ENCODE data around the gene PBXIP1. TPM values are rescaled to one million over a fixed set of nuclear protein-coding genes. Genes with fewer than 3 reads are reported as not detected.

PBXIP1 gene
- total RNA-seq, 4 donors from 2014 or later: 66.6 to 117 (median 109) TPM

- peak in 1 of 2 donors; percentile 47 for TF ChIP-seq POLR2A (IDR thresholded peaks at IDR 0.05)
- TF ChIP-seq, protein P1, sequence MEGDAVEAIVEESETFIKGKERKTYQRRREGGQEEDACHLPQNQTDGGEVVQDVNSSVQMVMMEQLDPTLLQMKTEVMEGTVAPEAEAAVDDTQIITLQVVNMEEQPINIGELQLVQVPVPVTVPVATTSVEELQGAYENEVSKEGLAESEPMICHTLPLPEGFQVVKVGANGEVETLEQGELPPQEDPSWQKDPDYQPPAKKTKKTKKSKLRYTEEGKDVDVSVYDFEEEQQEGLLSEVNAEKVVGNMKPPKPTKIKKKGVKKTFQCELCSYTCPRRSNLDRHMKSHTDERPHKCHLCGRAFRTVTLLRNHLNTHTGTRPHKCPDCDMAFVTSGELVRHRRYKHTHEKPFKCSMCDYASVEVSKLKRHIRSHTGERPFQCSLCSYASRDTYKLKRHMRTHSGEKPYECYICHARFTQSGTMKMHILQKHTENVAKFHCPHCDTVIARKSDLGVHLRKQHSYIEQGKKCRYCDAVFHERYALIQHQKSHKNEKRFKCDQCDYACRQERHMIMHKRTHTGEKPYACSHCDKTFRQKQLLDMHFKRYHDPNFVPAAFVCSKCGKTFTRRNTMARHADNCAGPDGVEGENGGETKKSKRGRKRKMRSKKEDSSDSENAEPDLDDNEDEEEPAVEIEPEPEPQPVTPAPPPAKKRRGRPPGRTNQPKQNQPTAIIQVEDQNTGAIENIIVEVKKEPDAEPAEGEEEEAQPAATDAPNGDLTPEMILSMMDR (IDR thresholded peaks at IDR 0.05): no peak
- H3K9me3 ChIP-seq: no peaks in the 10 kb centered on the region
- peaks cover 0 to 19% (median 0%) of the 10 kb centered on the region in 3 donors for H3K36me3 ChIP-seq
- H3K4me1 ChIP-seq: peaks cover 0 to 45% (median 13%) of the 10 kb centered on the region in 4 donors
- H3K4me3 ChIP-seq: peak overlapping the region in 2 of 4 donors; percentile 70 to 79
- no peaks in the 10 kb centered on the region for H3K27me3 ChIP-seq
- H3K27ac ChIP-seq: peak overlapping the region; percentile 94 to 100 (median 99)
- peak in 2 of 3 donors; percentile 66 to 74 for DNase-seq
These were observed 16.8 kb upstream of the PBXIP1 start for GRCh38 chr1:154972517-154973343.

GRCh38 chr1:154972213-154972516, 16.3 kb upstream of the PBXIP1 start:
- Histone ChIP-seq H3K27ac (peak overlapping the region; percentile 94 to 100 (median 99)), H3K9me3 (no peaks in the 10 kb centered on the region), H3K36me3 (peaks cover 0 to 25% (median 0%) of the 10 kb centered on the region in 3 donors), H3K27me3 (no peaks in the 10 kb centered on the region), H3K4me1 (peaks cover 0 to 45% (median 13%) of the 10 kb centered on the region in 4 donors), H3K4me3 (peak overlapping the region in 2 of 4 donors; percentile 70 to 79)
- DNase-seq: no peak
- TF ChIP-seq, protein P1 (IDR thresholded peaks at IDR 0.05): no peak

- H3K27ac ChIP-seq: peak overlapping the region; percentile 63 to 100 (median 99)
- no peaks in the 10 kb centered on the region for H3K9me3 ChIP-seq
- H3K4me3 ChIP-seq: peak overlapping the region in 2 of 4 donors; percentile 43 to 70
- peaks cover 0 to 31% (median 0%) of the 10 kb centered on the region in 3 donors for H3K36me3 ChIP-seq
- H3K4me1 ChIP-seq: peaks cover 0 to 43% (median 13%) of the 10 kb centered on the region in 4 donors
- H3K27me3 ChIP-seq: no peaks in the 10 kb centered on the region
- peak in 1 of 2 donors; percentile 61 for TF ChIP-seq POLR2A (IDR thresholded peaks at IDR 0.05)
- TF ChIP-seq, protein P1 (IDR thresholded peaks at IDR 0.05): no peak
- peak in 2 of 3 donors; percentile 43 to 78 for DNase-seq
These were observed 15.6 kb upstream of the PBXIP1 start for GRCh38 chr1:154971341-154971998.

DNA sequence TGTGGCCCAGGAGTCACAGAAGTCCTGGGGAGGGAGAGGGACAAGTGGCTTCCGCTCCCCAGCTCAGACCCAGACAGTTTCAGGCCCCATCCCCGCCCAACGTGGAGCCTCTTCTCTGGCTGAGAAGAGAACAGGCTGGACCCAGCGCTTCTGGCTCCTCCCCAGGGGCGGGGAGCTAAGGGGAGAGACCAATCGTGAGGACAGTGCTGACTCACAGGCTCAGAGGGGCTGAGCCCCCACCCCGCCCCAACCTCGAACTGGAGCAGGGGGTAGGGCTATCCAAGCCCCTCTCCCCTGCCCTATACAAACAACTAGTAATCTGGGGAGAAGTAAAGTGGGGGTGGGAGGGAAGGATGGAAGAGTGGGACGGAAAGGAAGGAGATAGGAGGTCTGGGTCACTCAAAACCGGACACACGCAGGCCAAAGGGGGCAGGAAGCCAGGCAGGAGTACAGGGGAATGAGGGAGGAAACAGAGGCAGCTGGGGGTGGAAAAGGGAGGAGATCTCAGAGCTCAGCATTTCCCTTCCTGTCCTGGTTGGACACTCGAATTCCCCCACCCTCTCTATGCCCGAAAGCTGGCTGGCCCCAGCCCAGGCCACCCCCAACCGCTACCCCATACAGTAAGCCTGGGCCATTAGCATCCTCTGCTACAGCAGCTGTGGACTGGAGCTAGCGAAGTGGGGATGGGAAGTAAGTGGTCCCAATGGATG, 14.9 kb upstream of the PBXIP1 start, which contains the start of gene SHC1:
Gene SHC1, minus strand, starts transcription at position 117 of the 710 bp plus-strand sequence. CDS start 221 bp downstream, outside the sequence.
- Histone ChIP-seq H3K4me3 (peak within 1 kb of the TSS; percentile 12 to 43 (median 26)), H3K4me1 (peaks cover 0 to 39% (median 10%) of the 10 kb centered on the region in 4 donors), H3K9me3 (no peaks in the 10 kb centered on the region), H3K27ac (peak within 1 kb of the TSS; percentile 63 to 100 (median 99)), H3K27me3 (no peaks in the 10 kb centered on the region), H3K36me3 (peaks cover 0 to 38% (median 0%) of the 10 kb centered on the region in 3 donors)
- TF ChIP-seq POLR2A (IDR thresholded peaks at IDR 0.05): peak in 1 of 2 donors; percentile 79
- TF ChIP-seq, protein P1 (IDR thresholded peaks at IDR 0.05): no peak
- peak; percentile 48 to 91 (median 84) for DNase-seq

DNA sequence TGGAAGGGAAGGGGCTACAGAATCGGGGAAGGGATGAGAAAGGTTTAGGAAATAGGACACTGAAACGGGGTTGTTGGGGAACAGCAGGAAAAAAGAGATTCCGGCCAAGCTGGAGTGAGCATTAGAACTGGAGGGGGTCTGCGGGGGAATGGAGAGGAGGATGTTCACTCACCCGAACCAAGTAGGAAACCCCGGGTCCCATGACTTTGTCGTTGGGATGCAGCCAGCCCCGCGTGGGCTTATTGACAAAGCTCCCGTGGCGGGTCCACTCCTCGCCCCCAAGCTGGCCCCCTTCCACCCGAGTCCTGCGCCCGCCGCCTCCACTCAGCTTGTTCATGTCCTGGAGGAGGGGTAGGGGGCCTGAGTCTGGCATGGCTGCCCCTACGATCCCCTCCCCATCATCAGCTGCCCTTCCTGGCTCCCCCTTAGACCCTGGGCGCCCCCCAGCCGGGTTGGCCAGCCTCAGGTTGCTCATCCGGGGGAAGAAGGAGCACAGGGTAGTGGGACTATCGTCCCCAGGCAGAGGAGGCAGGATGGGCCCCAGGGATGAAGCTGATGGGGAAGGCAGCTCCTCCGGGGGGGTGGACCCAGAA, 14.1 kb upstream of the PBXIP1 start:
- Histone ChIP-seq H3K27me3 (no peaks in the 10 kb centered on the region), H3K36me3 (peaks cover 0 to 47% (median 0%) of the 10 kb centered on the region in 3 donors), H3K4me3 (peak overlapping the region; percentile 12 to 43 (median 26)), H3K4me1 (peaks cover 0 to 39% (median 10%) of the 10 kb centered on the region in 4 donors), H3K27ac (peak overlapping the region; percentile 63 to 100 (median 99)), H3K9me3 (no peaks in the 10 kb centered on the region)
- TF ChIP-seq, protein P1 (IDR thresholded peaks at IDR 0.05): no peak
- TF ChIP-seq POLR2A (IDR thresholded peaks at IDR 0.05): no peak
- peak in 1 of 3 donors; percentile 47 for DNase-seq
